Stomach (tissue), 4 donors: Measurements from ENCODE around the gene TRERF1.

Experiments
- CTCF ChIP-seq, 7 experiments: fragments of 450-650 bp in 4 of 7; fragments of 200-600 bp in 3 of 7; sonication (generic) in 3 of 7; IDR thresholded peaks; one replicate each; pipeline ENCODE4 v1.5.1; 2016 to 2019; ENCODE audit warnings: antibody characterized with exemption in 7 of 7, control low read depth in 2 of 7, mild to moderate bottlenecking in 1 of 7
- EP300 ChIP-seq: sonication (generic); formaldehyde crosslinking; IDR thresholded peaks from one replicate; pipeline ENCODE4 v1.6.1; 2017; ENCODE audit warnings: antibody characterized with exemption
- POLR2A ChIP-seq, 4 donors: fragments of 450-650 bp; IDR thresholded peaks; one replicate each; pipeline ENCODE4 v1.6.1; 2016; ENCODE audit warnings: antibody characterized with exemption in 4 of 4, control low read depth in 2 of 4, mild to moderate bottlenecking in 1 of 4, moderate library complexity in 1 of 4
- POLR2AphosphoS5 ChIP-seq, 3 donors: sonication (generic); formaldehyde crosslinking; IDR thresholded peaks; one replicate each; pipeline ENCODE4 v1.6.1; 2016; ENCODE audit warnings: antibody characterized with exemption in 3 of 3

GRCh38 chr6:42313038-42313437 is 138.7 kb downstream of the TRERF1 start:
- no peak for TF ChIP-seq CTCF (IDR thresholded peaks at IDR 0.05)
- TF ChIP-seq POLR2AphosphoS5 (IDR thresholded peaks at IDR 0.05) = no peak
- TF ChIP-seq POLR2A (IDR thresholded peaks at IDR 0.05) = no peak
- no peak for TF ChIP-seq EP300
